NCI-H2196 treated with DMSO at 0.1 percent for 48 hours (cell line): ENCODE data around the gene PPM1G.
A peak's percentile ranks its signal among the peaks of the same experiment; 100 is the strongest.
"Not testable (repeated sequence)": the region's sequence is repeated elsewhere in the genome, so short reads cannot be mapped to it uniquely, and the experiment has no call there.

ENCODE experiments used
- DNase-seq: peaks from one replicate; lab custom pipeline; 2025; ENCODE audit not compliant: unreplicated experiment; lab: John Stamatoyannopoulos, UW

PPM1G gene

DNA sequence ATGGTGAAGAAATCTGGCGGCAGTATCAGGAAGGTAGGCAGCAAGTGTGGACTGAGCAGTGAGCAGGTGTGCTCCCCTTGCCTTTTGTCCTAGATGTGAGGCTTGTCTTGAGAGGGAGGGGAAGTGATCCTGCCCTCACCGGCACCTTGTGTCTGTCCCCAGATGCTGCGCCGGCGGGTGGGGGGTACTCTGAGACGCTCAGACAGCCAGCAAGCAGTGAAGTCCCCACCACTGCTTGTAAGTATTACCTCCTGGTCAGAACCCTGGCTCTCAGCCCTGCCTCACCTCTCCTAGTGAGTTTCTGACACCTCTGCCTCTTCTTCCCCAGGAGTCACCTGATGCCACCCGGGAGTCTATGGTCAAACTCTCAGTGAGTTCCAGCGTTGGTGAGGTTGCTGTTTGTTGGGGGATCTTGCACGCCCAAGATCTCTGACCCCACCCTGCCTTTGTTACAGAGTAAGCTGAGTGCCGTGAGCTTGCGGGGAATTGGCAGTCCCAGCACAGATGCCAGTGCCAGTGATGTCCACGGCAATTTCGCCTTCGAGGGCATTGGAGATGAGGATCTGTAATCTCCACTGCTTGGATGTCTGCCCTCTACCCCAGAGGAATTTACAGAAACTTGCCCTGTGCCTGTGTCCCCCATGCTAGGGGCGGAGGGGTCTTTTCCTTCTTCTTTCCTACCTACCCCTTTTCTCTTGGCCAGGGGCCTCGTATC, 33.1 kb downstream of the PPM1G start:
- DNase-seq, result no peak

GRCh38 chr2:27375513-27376099, 33.8 kb downstream of the PPM1G start:
- no peak for DNase-seq

DNA sequence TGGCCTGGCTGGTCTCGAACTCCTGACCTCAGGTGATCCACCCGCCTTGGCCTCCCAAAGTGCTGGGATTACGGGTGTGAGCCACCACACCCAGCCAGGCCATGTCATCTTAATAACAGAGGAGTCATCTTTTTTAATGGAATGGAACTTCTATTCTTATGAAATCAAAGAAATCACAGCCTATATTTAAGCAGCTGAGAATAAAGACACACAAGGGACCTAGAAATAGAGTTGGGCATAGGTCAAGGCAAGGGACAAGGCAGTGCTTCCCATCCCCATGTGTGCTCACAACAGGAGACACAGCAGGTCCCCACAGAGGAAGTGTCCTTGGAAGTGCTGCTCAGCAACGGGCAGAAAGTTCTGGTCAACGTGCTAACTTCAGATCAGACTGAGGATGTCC, 35.8 kb downstream of the PPM1G start:
- no peak for DNase-seq

DNA sequence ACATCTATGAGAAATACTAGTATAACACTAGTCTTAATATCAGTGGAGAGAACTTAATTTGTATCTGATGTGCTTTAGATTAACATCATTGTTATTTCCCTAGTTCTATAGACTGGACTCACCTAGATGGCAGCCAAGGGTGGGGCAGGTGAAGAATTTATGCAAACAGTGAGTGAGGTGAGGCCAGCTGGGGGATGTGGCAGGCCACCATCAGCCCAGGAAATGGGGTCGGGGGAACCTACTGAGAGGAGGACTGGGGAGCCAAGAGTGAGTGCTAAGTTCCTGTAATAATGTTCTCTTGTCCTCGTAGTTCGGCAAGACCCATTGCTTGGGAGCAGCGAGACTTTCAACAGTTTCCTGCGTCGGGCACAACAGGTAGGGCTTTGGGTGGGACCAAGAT, 36.5 kb downstream of the PPM1G start:
- DNase-seq, result no peak

GRCh38 chr2:27370816-27371620, 38.4 kb downstream of the PPM1G start:
- no peak for DNase-seq

DNA sequence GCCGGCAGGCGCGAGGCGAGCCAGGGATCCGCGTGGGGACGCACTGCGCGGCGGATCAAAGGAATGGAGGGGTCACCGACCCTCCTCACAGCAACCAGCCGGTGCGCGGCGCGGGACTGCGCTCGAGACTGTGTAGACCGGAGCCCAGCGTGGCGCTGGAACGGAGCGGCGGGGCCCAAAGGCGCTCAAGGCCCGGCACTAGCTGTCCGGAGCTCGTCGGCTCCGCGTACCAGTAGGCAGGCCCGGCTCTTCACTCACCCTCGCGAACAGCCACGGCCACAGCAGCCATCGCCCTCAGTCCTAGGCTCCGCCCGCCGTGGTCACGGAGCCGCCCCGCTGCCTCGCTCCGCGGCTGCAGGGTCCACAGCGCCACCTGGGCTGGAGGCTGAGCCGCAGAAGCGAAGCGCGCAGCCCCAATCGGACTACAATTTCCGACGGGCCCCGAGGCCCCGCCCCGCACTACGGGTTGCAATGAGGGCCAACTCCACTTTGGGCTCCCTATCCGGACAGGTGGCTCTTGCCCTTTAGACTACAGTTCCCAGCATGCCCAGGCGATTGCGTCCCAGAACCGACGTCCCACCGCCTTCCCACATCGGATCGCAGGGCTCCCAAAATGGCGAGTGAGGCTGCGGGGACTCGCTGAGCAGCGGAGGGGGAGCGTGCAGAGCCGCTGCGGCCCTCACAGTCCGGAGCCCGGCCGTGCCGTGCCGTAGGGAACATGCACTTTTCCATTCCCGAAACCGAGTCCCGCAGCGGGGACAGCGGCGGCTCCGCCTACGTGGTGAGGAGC, 39.2 kb downstream of the PPM1G start, which contains the start of the genes EIF2B4 and SNX17:
EIF2B4 (minus strand) TSS at position 313 of the 790 bp plus-strand sequence; CDS start at position 289, 24 bp downstream.
SNX17 (plus strand) TSS at position 591 of the 790 bp plus-strand sequence; CDS start at position 719, 128 bp downstream.
- peak; percentile 95 for DNase-seq

DNA sequence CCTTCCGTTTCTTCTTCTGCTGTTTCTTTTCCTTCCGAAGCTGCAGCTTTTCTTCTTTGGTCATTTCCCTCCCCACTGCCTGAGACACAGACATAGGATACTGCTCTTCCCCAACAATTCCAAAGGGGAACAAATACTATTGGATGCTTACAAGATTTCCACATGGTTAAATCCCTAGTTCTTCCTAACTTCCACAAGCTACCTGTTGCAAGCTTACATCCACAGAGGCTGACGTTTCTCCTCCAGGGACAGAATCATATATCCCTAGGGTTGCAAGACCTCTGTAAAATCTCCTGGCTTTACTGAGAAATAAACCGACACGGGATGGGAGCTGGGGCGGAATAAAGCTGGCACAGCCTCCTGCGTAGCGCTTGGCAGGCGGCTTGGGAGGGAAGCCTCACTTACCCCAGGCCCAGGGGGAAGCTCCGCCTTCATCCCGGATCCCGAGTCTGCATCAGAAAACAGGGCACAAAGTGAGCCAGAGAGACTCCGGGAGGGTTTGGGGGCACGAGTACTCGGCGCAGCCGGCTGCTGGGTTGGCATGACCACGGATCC, 39.8 kb downstream of the PPM1G start:
- no peak for DNase-seq

- no peak for DNase-seq
Observed at GRCh38 chr2:27363933-27364332, 45.5 kb downstream of the PPM1G start.

- DNase-seq, result no peak
Observed at GRCh38 chr2:27362678-27363420, 46.5 kb downstream of the PPM1G start.

GRCh38 chr2:27356382-27357181, 52.8 kb downstream of the PPM1G start, which contains the start of gene GTF3C2:
TSS of gene GTF3C2 (minus strand) at chr2:27356764. CDS start at chr2:27343554, 13,210 bp downstream.
- peak; percentile 91 for DNase-seq

GRCh38 chr2:27356056-27356381, 53.4 kb downstream of the PPM1G start:
- peak; percentile 48 for DNase-seq

DNA sequence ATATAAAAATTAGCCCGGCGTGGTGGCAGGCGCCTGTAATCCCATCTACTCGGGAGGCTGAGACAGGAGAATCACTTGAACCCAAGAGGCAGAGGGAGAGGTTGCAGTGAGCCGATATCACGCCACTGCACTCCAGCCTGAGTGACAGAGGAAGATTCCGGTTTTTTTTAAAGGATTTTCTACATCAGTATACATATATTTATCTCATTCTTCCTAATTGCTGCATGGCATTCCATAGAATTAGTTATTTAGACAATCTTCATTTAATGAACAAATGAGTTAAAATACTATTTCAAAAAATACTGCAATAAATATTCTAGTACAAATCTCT, 54.8 kb downstream of the PPM1G start:
- DNase-seq, result no peak

- no peak for DNase-seq
Observed at GRCh38 chr2:27353762-27354596, 55.4 kb downstream of the PPM1G start.

DNA sequence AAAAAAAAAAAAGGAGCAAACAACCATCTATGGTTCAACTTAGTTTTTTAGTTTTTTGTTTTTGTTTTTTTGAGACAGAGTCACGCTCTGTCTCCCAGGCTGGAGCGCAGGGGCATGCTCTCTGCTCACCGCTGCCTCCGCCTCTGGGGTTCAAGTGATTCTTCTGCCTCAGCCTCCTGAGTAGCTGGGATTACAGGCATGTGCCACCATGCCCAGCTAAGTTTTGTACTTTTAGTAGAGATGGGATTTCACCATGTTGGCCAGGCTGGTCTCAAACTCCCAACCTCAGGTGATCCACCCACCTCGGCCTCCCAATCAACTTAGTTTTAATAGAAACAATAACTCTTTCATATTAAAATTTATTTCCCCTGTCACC, 56.0 kb downstream of the PPM1G start:
- DNase-seq, result not testable (repeated sequence)

DNA sequence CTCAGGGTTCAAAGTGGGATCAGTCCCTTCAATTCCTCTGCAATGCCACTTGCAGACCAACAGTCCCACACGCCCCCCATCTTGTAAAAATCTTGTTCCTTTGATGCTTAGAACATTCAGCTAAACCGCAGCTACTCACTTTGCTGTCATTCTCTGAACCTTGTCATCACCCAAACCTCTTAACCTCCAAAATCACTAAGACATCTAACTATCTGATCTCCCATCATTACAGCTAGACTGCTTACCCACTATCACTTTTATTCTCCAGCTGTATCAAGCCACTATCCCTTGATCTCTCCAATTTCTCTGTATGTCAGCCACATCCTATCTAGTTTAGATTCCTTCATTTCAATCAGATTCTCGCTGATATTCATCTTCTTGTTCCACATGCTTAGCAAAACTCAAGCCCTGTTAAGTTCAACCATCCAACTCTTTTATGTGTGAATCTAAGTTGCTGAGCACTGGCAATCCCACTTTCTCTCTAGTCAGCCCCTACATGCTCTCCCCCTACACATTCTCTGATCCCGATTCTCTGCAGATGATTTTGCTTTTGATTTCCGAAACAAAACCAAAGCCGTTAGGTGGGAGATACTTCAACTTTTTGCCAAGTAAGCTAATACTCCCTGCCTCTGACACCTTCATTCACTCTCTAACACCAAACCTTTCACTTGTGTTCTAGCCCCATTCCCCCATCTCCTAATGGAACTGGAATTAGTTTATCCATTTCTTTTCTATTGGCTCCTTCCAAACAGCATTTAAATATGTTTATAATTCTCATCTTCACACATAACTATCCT, 57.4 kb downstream of the PPM1G start:
- DNase-seq, result no peak

DNA sequence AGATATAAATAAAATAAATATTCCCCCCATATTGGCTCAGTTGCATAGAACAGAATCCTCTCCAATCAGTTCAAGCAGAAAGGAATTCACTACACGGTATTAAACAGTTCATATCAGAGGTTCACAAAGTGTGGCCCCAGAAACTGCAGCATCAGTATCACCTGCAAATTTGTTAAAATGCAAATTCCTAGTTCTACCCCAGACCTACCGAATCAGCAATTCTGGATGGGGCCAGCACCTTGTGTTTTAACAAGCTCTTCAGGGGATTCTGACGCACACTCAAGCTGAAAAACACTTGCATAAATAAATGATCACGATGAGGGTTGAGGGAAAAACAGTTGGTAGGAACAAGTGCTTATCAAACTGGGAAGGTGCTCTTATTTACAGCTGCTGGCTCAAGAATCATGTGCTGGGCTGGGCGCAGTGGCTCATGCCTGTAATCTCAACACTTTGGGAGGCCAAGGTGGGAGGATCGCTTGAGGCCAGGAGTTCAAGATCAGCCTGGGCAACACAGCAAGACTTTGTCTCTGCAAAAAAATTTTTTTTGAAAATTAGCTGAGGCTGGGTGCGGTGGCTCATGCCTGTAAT, 59.2 kb downstream of the PPM1G start:
- DNase-seq, result no peak

DNA sequence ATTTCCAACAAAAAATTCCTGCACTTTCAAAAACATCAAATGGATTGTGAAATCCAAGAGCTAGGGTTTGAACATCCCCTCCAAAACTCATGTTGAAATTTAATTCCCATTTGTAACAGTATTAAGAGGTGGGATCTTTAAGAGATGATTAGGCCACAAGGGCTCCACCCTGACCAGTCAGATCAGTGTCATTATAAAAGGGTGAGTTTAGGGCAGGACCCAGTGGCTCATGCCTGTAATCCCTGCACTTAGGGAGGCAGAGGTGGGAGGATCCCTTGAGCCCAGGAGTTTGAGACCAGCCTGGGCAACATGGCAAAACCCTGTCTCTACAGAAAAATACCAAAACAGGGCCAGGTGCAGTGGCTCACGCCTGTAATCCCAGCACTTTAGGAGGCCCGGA, 61.8 kb downstream of the PPM1G start:
- no peak for DNase-seq
